Measurements from ENCODE around the gene PYROXD2. TPM values are rescaled to one million over a fixed set of nuclear protein-coding genes. Genes with fewer than 3 reads are reported as not detected.

Gene PYROXD2
- total and polyA plus RNA-seq, 10 of the 15 experiments (the other 5 are each of a cell fraction or from before 2014, with no cell fraction given), result 4.8 to 15.8 (median 11.1) TPM

DNA sequence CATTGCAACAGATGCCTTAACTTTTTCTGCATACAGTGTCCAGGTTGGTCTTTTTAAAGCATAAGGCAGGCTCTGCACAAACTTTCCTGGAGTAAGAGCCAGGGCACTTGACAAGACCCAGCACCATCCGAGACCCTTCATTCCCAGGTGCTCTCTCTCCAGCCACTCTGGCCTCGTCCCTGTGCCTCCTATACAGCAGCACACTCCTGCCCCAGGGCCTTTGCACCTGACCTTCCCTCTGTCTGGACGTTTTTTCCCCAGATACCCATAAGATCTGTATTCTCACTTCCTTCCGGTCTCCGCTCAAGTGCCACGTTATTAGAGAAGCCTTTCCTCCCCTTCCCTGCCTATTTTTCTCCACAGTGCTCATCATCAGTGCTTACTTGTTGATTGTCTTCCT lies 25.6 kb downstream of the PYROXD2 start (continued):
- TF ChIP-seq, protein P1, sequence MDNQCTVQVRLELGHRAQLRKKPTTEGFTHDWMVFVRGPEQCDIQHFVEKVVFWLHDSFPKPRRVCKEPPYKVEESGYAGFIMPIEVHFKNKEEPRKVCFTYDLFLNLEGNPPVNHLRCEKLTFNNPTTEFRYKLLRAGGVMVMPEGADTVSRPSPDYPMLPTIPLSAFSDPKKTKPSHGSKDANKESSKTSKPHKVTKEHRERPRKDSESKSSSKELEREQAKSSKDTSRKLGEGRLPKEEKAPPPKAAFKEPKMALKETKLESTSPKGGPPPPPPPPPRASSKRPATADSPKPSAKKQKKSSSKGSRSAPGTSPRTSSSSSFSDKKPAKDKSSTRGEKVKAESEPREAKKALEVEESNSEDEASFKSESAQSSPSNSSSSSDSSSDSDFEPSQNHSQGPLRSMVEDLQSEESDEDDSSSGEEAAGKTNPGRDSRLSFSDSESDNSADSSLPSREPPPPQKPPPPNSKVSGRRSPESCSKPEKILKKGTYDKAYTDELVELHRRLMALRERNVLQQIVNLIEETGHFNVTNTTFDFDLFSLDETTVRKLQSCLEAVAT (IDR thresholded peaks at IDR 0.05), result no peak
- TF ChIP-seq HDGF (IDR thresholded peaks at IDR 0.05) (no peak), GABPA (IDR thresholded peaks at IDR 0.05; ENCODE audit: low read depth) (no peak), MTA3 (IDR thresholded peaks at IDR 0.05; ENCODE audit: borderline replicate concordance, low read length) (no peak), MAX (IDR thresholded peaks at IDR 0.05; ENCODE audit: low read depth, low read length) (no peak), TCF3 (IDR thresholded peaks at IDR 0.05; ENCODE audit: borderline replicate concordance, insufficient read depth, low read depth, low read length) (no peak)

DNA sequence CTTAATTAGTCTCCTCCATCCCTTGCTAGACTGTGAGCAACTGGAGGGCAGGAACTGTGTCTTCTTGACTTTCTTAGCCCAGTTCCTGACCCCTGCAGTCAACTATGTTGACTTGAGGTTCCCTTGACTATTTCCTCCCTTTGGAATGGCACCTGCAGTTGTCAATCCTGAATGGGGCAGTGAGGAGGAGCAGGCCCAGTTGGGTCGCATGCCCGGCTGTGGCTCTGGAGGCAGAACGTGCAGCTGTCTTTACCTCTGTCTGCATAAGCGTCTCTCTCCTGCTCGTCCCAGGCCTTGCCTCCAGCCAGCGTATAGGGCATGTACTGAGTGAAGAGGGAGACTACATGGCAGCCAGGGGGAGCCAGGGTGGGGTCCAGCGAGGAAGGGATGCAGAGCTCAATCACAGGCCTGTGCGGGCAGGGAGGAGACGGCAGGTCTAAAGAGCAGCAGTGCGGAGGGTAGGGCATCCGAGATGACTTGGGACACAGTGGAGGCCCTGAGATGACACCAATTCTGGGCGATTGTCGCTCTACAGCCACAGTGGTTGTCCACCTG lies 26.8 kb downstream of the PYROXD2 start:
- DNase-seq (ENCODE audit: low read depth, low spot score) (no peak), ATAC-seq (no peak), FAIRE-seq (no peak)
- no peak overlapping the region for H3K4me2 ChIP-seq (ENCODE audit: control insufficient read depth, insufficient read depth)
- no TSS peak for BruUV-seq (replicated peaks)
- H3K27me3 ChIP-seq (replicated peaks in 1 of 2; ENCODE audit: control insufficient read depth in 2 of 2, insufficient read depth in 2 of 2, low read length in 1 of 2), result no peaks in the 10 kb centered on the region
- no peak overlapping the region for H3K4me3 ChIP-seq
- ChIA-PET SMC1A (ENCODE audit: uncharacterized antibody, unreplicated experiment) (no interaction called here), CTCF (interaction anchor here (1.5 to 1.6 kb wide), 2 partner anchors 10 to 47 kb away, joined by 3 to 4 read pairs; no protein-coding TSS in a partner anchor), RAD21 (ENCODE audit: unreplicated experiment) (no interaction called here), POLR2A (no interaction called here)
- no peak overlapping the region for H3K27ac ChIP-seq (ENCODE audit: control insufficient read depth, insufficient read depth)
- peaks cover 0 to 1% of the 10 kb centered on the region in 2 experiments; a peak in 1 of 4 replicates for H3K36me3 ChIP-seq (ENCODE audit: control insufficient read depth in 2 of 2, insufficient read depth in 2 of 2, low read length in 1 of 2)
- no peaks in the 10 kb centered on the region; the same call in 2 of the 3 replicates for H3K9me3 ChIP-seq (replicated peaks; ENCODE audit: control insufficient read depth, insufficient read depth, low read length)
- WGBS (ENCODE audit: insufficient coverage, insufficient replicate concordance, low lambda C conversion rate, missing lambda C conversion rate), result 78% methylated on average over 13 of the region's 13 CpGs
- intact Hi-C loops (cut with micrococcal nuclease; ENCODE audit: unreplicated experiment), result no loop called here
- in situ Hi-C loops (cut with MboI), result no loop called here
- peaks cover 16% of the 10 kb centered on the region for H3K4me1 ChIP-seq (ENCODE audit: control insufficient read depth, insufficient read depth, low read length)
- H3K79me2 ChIP-seq (ENCODE audit: control insufficient read depth, insufficient read depth, low read length), result no peaks in the 10 kb centered on the region
- no peaks in the 10 kb centered on the region for H4K20me1 ChIP-seq (ENCODE audit: control insufficient read depth, insufficient read depth)
- no peak overlapping the region for H2AFZ ChIP-seq (ENCODE audit: control insufficient read depth, low read depth, low read length)
- H3K9ac ChIP-seq (ENCODE audit: control insufficient read depth, insufficient read depth, low read length), result no peak overlapping the region
- TF ChIP-seq SPI1 (IDR thresholded peaks at IDR 0.05; ENCODE audit: borderline replicate concordance, insufficient read depth, low read depth, low read length) (no peak), GATAD2B (conservative IDR thresholded peaks at IDR 0.05; ENCODE audit: low read depth) (no peak), NR2C1 (IDR thresholded peaks at IDR 0.05) (no peak), PML (IDR thresholded peaks at IDR 0.05; ENCODE audit: low read length) (no peak), MEF2A (IDR thresholded peaks at IDR 0.05; ENCODE audit: insufficient read depth, low read depth, low read length) (no peak)
- TF ChIP-seq, protein P2, sequence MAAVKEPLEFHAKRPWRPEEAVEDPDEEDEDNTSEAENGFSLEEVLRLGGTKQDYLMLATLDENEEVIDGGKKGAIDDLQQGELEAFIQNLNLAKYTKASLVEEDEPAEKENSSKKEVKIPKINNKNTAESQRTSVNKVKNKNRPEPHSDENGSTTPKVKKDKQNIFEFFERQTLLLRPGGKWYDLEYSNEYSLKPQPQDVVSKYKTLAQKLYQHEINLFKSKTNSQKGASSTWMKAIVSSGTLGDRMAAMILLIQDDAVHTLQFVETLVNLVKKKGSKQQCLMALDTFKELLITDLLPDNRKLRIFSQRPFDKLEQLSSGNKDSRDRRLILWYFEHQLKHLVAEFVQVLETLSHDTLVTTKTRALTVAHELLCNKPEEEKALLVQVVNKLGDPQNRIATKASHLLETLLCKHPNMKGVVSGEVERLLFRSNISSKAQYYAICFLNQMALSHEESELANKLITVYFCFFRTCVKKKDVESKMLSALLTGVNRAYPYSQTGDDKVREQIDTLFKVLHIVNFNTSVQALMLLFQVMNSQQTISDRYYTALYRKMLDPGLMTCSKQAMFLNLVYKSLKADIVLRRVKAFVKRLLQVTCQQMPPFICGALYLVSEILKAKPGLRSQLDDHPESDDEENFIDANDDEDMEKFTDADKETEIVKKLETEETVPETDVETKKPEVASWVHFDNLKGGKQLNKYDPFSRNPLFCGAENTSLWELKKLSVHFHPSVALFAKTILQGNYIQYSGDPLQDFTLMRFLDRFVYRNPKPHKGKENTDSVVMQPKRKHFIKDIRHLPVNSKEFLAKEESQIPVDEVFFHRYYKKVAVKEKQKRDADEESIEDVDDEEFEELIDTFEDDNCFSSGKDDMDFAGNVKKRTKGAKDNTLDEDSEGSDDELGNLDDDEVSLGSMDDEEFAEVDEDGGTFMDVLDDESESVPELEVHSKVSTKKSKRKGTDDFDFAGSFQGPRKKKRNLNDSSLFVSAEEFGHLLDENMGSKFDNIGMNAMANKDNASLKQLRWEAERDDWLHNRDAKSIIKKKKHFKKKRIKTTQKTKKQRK (IDR thresholded peaks at IDR 0.05; ENCODE audit: low read depth, low read length), result no peak
- TF ChIP-seq, protein P3, sequence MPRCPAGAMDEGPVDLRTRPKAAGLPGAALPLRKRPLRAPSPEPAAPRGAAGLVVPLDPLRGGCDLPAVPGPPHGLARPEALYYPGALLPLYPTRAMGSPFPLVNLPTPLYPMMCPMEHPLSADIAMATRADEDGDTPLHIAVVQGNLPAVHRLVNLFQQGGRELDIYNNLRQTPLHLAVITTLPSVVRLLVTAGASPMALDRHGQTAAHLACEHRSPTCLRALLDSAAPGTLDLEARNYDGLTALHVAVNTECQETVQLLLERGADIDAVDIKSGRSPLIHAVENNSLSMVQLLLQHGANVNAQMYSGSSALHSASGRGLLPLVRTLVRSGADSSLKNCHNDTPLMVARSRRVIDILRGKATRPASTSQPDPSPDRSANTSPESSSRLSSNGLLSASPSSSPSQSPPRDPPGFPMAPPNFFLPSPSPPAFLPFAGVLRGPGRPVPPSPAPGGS (IDR thresholded peaks at IDR 0.05; ENCODE audit: borderline replicate concordance, insufficient read depth, low read depth, low read length, poor library complexity, severe bottlenecking), result no peak

All from GM12878 (cell line).